Vagina (tissue), 2 donors: Measurements from ENCODE around the gene SERPINE1.

ENCODE experiments used
- CTCF ChIP-seq, 3 experiments: fragments of 450-650 bp in 2 of 3; fragments of 200-600 bp in 1 of 3; sonication (generic) in 1 of 3; IDR thresholded peaks; one replicate each; pipeline ENCODE4 v1.5.1; 2017 to 2019; ENCODE audit warnings: antibody characterized with exemption in 3 of 3, mild to moderate bottlenecking in 2 of 3, moderate library complexity in 2 of 3
- POLR2A ChIP-seq, 2 donors: fragments of 450-650 bp; IDR thresholded peaks; one replicate each; pipeline ENCODE4 v1.6.1; 2017; ENCODE audit warnings: antibody characterized with exemption in 2 of 2, mild to moderate bottlenecking in 2 of 2, moderate library complexity in 2 of 2
- POLR2AphosphoS5 ChIP-seq, 2 donors: sonication (generic); formaldehyde crosslinking; IDR thresholded peaks; one replicate each; pipeline ENCODE4 v1.9.0; 2017; ENCODE audit warnings: antibody characterized with exemption in 2 of 2, mild to moderate bottlenecking in 2 of 2, low read depth in 1 of 2; ENCODE audit not compliant: insufficient read depth in 1 of 2

- no peak for TF ChIP-seq CTCF (IDR thresholded peaks at IDR 0.05)
- TF ChIP-seq POLR2AphosphoS5 (IDR thresholded peaks at IDR 0.05; ENCODE audit: insufficient read depth in 1 of 2, low read depth in 1 of 2): no peak
- TF ChIP-seq POLR2A (IDR thresholded peaks at IDR 0.05): no peak
These were observed 25.2 kb downstream of the SERPINE1 start for GRCh38 chr7:101151908-101152651.
